Stimulated activated memory B cell treated with anti-CD40 and anti-IgM and Interleukin-4, amounts not matched to agents 10 μg/mL and 1 μg/mL and 100 μg/mL, for 72 hours (primary cell): Measurements from ENCODE around the gene PTPN12.
"Not testable (repeated sequence)": the region's sequence is repeated elsewhere in the genome, so short reads cannot be mapped to it uniquely, and the experiment has no call there.

Source experiments
- ATAC-seq: fragments of 150-1000 bp; cut with Tn5 transposase; 2 replicates; pipeline ENCODE4 v1.10.0; 2021
- H3K27ac Mint-ChIP-seq: one replicate; pipeline ENCODE4 v1.8.0; 2022; ENCODE audit warnings: mild to moderate bottlenecking, mixed read lengths
- H3K27me3 Mint-ChIP-seq: one replicate; pipeline ENCODE4 v1.8.0; 2022; ENCODE audit warnings: mixed read lengths
- H3K36me3 Mint-ChIP-seq: one replicate; pipeline ENCODE4 v1.8.0; 2022; ENCODE audit warnings: mixed read lengths
- H3K4me1 Mint-ChIP-seq: one replicate; pipeline ENCODE4 v1.8.0; 2022; ENCODE audit warnings: mixed read lengths
- H3K4me3 Mint-ChIP-seq: one replicate; pipeline ENCODE4 v1.8.0; 2022; ENCODE audit warnings: mild to moderate bottlenecking, moderate library complexity, mixed read lengths
- H3K9me3 Mint-ChIP-seq: one replicate; pipeline ENCODE4 v1.8.0; 2022; ENCODE audit warnings: mixed read lengths

Gene PTPN12

DNA sequence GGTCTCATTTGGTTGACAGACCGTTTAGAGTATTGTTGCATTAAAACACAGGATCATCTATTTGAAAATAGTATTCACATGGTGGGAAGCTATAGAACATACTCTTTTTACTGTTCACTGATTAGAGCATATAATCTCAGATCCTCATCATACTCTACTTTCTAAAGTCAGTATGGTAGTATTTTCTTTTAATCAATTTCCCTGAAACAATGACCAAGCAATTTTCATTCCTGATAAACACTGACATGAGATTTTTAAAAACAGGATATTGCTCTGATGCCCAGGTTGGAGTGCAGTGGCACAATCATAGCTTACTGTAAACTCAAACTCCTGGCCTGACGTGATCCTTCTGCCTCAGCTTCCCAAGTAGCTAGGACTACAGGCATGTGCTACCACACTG, 63.9 kb downstream of the PTPN12 start:
- no peak for ATAC-seq
- H3K9me3 Mint-ChIP-seq = no peaks in the 10 kb centered on the region
- H3K4me1 Mint-ChIP-seq = no peaks in the 10 kb centered on the region
- H3K4me3 Mint-ChIP-seq = no peak overlapping the region
- H3K27ac Mint-ChIP-seq = no peak overlapping the region
- H3K36me3 Mint-ChIP-seq = peaks cover 19% of the 10 kb centered on the region
- H3K27me3 Mint-ChIP-seq = no peaks in the 10 kb centered on the region

DNA sequence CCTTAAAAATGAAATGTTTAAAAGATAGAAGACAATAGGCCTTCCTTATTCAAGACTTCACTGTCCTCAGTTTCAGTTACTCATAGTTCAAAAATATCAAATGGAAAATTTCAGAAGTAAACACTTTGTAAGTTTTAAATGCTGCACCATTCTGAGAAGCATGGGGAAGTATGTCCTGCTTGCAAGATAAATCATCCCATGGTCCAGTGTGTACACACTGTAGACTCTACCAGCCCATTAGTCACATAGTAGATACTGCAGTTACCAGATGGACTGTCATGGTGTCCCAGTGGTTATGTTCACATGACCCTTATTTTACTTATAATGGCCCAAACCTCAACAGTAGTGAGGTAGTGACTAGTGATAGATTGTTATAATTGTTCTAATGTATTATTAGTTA, 69.5 kb downstream of the PTPN12 start:
- no peak overlapping the region for H3K27ac Mint-ChIP-seq
- H3K4me3 Mint-ChIP-seq = no peak overlapping the region
- H3K36me3 Mint-ChIP-seq = peaks cover 34% of the 10 kb centered on the region
- H3K9me3 Mint-ChIP-seq = no peaks in the 10 kb centered on the region
- H3K4me1 Mint-ChIP-seq = no peaks in the 10 kb centered on the region
- no peaks in the 10 kb centered on the region for H3K27me3 Mint-ChIP-seq
- ATAC-seq = no peak

DNA sequence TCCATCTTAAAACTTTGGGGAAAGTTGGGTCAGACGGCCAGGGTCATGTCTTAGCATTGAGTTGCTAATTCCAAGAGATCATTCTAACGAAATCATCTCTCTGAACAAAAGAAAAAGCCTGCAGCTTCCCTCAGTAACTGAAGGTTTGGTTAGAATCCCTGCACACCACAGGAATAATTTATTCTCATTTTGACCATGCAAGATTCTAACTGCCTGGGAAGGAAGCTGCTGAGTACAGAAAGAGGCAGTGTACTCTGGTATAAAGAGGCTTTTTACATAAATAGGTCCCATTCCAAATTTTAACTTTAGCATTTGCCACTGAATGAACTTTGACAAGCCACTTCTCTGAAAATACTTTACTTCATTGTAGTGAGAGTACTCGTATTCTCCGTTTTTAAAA, 82.2 kb downstream of the PTPN12 start:
- Mint-ChIP-seq H3K27me3 (no peaks in the 10 kb centered on the region), H3K4me1 (no peaks in the 10 kb centered on the region), H3K27ac (no peak overlapping the region), H3K4me3 (no peak overlapping the region), H3K9me3 (no peaks in the 10 kb centered on the region), H3K36me3 (peaks cover 38% of the 10 kb centered on the region)
- ATAC-seq = no peak

DNA sequence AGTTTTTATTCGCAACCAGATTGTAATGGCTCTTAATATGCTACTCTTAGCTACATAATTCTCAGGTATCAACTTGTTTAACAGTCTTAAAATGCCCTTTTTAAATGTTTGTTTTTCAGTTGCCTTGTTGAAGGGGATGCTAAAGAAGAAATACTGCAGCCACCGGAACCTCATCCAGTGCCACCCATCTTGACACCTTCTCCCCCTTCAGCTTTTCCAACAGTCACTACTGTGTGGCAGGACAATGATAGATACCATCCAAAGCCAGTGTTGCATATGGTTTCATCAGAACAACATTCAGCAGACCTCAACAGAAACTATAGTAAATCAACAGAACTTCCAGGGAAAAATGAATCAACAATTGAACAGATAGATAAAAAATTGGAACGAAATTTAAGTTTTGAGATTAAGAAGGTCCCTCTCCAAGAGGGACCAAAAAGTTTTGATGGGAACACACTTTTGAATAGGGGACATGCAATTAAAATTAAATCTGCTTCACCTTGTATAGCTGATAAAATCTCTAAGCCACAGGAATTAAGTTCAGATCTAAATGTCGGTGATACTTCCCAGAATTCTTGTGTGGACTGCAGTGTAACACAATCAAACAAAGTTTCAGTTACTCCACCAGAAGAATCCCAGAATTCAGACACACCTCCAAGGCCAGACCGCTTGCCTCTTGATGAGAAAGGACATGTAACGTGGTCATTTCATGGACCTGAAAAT, 89.7 kb downstream of the PTPN12 start:
- ATAC-seq = no peak
- H3K4me3 Mint-ChIP-seq = no peak overlapping the region
- no peak overlapping the region for H3K27ac Mint-ChIP-seq
- H3K36me3 Mint-ChIP-seq = peaks cover 28% of the 10 kb centered on the region
- no peaks in the 10 kb centered on the region for H3K27me3 Mint-ChIP-seq
- no peaks in the 10 kb centered on the region for H3K9me3 Mint-ChIP-seq
- no peaks in the 10 kb centered on the region for H3K4me1 Mint-ChIP-seq

DNA sequence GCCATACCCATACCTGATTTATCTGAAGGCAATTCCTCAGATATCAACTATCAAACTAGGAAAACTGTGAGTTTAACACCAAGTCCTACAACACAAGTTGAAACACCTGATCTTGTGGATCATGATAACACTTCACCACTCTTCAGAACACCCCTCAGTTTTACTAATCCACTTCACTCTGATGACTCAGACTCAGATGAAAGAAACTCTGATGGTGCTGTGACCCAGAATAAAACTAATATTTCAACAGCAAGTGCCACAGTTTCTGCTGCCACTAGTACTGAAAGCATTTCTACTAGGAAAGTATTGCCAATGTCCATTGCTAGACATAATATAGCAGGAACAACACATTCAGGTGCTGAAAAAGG, 90.2 kb downstream of the PTPN12 start:
- no peaks in the 10 kb centered on the region for H3K9me3 Mint-ChIP-seq
- no peaks in the 10 kb centered on the region for H3K27me3 Mint-ChIP-seq
- H3K4me3 Mint-ChIP-seq = no peak overlapping the region
- no peaks in the 10 kb centered on the region for H3K4me1 Mint-ChIP-seq
- peaks cover 23% of the 10 kb centered on the region for H3K36me3 Mint-ChIP-seq
- H3K27ac Mint-ChIP-seq = no peak overlapping the region
- no peak for ATAC-seq

DNA sequence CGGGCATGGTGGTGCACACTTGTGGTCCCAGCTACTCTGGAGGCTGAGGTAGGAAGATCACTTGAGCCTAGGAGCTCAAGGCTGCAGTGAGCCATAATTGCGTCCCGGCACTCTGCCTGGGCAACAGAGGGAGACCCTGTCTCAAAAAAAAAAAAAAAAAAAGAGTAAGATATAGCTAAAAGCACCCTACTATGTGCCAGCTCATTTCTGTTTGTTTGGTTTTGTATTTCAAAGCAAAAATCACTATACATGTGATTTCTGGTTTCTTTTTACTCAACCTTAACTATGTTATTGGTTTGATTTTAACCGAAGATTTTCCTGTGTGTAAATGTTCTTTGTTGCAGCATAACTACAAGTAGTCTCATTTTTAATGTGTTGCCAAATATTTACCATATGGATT, 92.7 kb downstream of the PTPN12 start:
- Mint-ChIP-seq H3K4me1 (no peaks in the 10 kb centered on the region), H3K36me3 (peaks cover 16% of the 10 kb centered on the region), H3K4me3 (no peak overlapping the region), H3K27ac (no peak overlapping the region), H3K27me3 (no peaks in the 10 kb centered on the region), H3K9me3 (no peaks in the 10 kb centered on the region)
- ATAC-seq = no peak

DNA sequence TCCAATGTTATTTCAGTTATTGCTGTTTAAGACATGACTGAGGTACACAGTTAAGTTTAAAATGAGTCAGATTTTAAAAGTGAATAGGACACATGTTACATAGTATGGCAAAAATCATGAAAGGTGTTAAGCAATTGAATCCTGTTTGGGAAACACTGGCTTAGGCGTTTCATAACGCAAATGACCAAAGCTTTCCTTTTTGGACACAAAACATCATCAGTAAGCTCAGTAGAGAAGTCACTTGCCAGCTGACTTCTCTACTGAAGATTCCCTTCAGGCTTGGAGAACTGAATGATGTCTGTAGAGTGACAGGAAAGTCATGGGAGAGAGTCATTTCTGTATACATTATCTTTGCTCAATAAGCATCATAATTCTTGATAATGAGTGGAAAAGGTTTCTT, 94.7 kb downstream of the PTPN12 start:
- Mint-ChIP-seq H3K27ac (no peak overlapping the region), H3K4me3 (no peak overlapping the region), H3K9me3 (no peaks in the 10 kb centered on the region), H3K4me1 (no peaks in the 10 kb centered on the region), H3K27me3 (no peaks in the 10 kb centered on the region), H3K36me3 (peaks cover 9% of the 10 kb centered on the region)
- ATAC-seq = no peak

DNA sequence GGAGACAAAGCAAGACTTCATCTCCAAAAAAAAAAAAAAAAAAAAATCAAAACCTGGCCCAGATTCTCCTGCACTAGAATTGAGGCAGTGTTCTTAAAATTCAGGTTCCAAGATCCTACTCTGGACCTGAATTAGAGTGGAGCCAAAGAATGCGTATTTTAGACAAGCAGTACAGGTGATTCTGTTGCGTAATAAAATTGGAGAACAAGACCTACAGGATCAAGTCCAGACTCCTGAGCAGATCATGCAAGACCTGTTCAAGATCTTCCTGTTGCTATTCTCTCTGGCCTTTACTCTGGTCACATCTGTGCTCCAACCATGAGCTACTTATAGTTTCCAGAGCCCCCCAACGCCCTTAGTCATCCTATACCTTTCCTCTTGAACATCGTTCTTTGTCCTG, 107.7 kb downstream of the PTPN12 start:
- Mint-ChIP-seq H3K4me3 (no peak overlapping the region), H3K9me3 (no peaks in the 10 kb centered on the region), H3K36me3 (peaks cover 29% of the 10 kb centered on the region), H3K4me1 (no peaks in the 10 kb centered on the region), H3K27ac (no peak overlapping the region), H3K27me3 (no peaks in the 10 kb centered on the region)
- ATAC-seq = no peak

DNA sequence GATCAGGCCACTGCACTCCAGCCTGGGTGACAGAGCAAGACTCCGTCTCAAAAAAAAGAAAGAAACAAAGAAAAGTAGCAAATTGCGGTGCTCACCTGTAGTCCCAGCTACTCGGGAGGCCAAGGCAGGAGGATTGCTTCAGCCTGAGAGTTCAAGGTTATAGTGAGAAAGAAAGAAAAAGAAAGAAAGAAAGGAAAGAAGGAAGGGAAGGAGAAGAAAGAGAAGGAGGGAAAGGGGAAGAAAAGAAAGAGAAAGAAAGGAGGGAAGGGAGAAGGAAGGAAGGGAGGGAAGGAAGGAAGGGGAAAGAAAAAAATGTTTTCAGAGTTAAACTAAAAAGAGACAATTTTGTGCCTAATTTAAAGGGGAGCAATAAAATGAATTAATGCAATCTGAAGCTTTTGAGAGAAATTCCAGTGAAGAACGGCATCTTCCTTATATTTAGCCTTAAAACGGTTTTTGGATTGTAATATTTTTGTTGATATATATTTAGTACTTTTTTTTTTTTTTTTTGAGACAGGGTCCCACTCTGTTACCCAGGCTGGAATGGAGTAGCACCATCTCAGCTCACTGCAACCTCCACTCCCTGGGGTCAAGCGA, 111.7 kb downstream of the PTPN12 start:
- ATAC-seq = no peak

DNA sequence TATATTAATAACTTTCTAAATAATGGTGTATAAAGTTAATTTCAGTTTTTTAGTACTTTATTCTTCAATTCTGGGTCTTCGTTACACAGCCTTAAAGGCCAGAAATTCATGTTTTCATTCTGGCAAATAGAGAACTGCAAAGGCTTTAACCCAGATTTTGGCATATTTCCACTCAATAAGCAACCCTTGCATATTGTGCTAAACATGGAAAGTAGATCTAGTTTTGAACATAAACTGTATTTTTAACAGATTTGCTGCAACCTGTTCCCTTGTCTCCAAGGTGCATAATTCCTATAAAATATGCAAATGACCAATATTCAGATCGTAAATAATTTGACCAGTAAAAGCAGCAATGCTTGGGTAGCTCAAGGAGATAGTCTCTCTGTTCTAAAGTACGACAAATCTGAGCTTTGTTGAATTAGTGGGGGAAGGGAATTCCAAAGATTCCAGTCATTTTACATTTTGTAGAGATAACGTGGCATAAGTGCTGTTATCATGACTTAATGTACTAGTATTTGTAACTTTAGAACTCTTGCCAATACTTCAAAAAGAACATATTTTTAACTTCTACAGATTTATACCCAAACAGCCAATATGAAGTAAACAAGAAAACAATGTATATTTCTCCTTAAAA, 112.7 kb downstream of the PTPN12 start:
- Mint-ChIP-seq H3K27me3 (no peaks in the 10 kb centered on the region), H3K4me1 (no peaks in the 10 kb centered on the region), H3K9me3 (no peaks in the 10 kb centered on the region), H3K4me3 (no peak overlapping the region), H3K27ac (no peak overlapping the region), H3K36me3 (peaks cover 7% of the 10 kb centered on the region)
- no peak for ATAC-seq

More for the DNA sequence above, 111.7 kb downstream of the PTPN12 start:
- Mint-ChIP-seq H3K27me3 (no peaks in the 10 kb centered on the region), H3K4me3 (no peak overlapping the region), H3K4me1 (no peaks in the 10 kb centered on the region), H3K9me3 (no peaks in the 10 kb centered on the region), H3K36me3 (peaks cover 14% of the 10 kb centered on the region), H3K27ac (no peak overlapping the region)

DNA sequence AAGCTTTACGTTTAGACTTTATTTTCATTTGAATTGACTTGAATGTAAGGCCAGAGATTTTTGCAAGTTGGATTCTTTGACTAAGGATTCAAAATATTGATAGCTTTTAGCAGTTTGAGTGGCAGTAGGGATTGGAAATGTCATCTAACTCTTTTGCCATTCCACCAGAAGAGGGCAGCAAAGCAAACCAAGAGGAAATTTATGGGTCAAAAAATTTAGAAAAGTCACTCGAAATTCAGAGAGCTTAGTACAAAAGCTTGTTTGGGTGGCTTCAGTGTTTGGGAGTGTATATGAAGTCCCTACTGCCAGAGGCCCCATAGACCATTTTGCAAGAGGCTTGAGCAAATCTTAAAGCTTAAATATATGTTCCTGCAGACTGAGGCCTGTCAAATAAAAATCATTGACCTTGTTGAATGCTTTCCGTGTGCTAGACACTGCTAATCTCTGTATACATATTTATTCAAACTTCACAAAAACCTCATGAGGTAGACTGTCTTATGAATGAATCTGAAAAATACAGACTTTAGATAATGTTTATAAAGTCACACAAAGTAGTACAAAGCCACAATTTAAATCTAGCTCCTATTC, 114.6 kb downstream of the PTPN12 start:
- Mint-ChIP-seq H3K9me3 (no peaks in the 10 kb centered on the region), H3K4me3 (no peak overlapping the region), H3K27me3 (no peaks in the 10 kb centered on the region), H3K36me3 (peaks cover 10% of the 10 kb centered on the region), H3K4me1 (no peaks in the 10 kb centered on the region), H3K27ac (no peak overlapping the region)
- no peak for ATAC-seq

DNA sequence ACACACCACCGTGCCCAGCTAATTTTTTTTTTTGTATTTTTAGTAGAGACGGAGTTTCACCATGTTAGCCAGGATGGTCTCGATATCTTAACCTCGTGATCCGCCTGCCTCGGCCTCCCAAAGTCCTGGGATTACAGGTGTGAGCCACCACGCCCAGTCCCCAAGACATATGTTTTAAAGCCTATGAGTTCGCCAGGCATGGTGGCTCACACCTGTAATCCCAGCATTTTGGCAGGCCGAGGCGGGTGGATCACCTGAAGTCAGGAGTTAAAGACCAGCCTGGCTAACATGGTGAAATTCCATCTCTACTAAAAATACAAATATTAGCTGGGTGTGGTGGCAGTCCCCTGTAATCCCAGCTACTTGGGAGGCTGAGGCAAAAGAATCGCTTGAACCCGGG, 115.7 kb downstream of the PTPN12 start:
- not testable (repeated sequence) for ATAC-seq, H3K4me1 Mint-ChIP-seq, H3K9me3 Mint-ChIP-seq, H3K4me3 Mint-ChIP-seq, H3K27ac Mint-ChIP-seq, H3K27me3 Mint-ChIP-seq
- peaks cover 10% of the 10 kb centered on the region for H3K36me3 Mint-ChIP-seq

DNA sequence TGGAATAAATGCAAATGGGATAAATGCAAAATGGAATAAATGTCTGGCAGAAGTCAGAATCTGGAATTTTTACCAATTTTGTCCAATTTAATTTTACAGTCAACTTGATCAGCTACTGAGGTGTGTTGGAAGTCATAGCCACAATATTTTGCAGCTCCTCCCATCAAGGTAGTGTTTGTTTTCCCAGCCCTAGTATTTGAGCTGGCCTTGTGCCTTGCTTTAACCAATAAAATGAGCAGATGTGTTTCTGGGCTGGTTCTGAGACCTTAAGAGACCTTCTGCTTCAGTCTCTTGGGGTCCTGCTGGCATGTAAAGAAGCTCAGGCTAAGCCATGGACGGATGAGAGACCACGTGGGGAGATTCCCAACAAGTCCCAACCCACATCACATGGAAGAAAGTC, 116.5 kb downstream of the PTPN12 start:
- Mint-ChIP-seq H3K4me1 (no peaks in the 10 kb centered on the region), H3K27ac (no peak overlapping the region), H3K4me3 (no peak overlapping the region), H3K36me3 (peaks cover 10% of the 10 kb centered on the region), H3K9me3 (no peaks in the 10 kb centered on the region), H3K27me3 (no peaks in the 10 kb centered on the region)
- no peak for ATAC-seq

DNA sequence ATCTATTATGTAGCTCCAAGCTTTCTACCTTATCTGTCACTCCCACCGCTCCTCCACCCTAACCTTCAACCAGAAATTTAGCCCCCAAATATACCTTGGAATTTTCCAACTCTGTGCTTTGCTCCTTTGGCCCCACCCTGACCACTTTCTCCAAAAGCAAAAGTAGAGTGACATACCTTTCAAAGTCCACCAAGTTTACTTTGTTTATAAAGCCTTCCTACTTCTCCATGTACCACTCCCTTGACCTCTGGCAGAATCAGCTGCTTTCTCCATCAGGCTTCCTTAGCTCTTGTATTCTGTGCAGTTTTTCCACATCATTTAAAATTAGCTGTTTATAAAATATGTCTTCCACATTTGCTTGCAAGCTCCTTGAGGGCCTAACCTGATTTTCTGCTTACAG, 118.3 kb downstream of the PTPN12 start:
- H3K36me3 Mint-ChIP-seq = peaks cover 10% of the 10 kb centered on the region

DNA sequence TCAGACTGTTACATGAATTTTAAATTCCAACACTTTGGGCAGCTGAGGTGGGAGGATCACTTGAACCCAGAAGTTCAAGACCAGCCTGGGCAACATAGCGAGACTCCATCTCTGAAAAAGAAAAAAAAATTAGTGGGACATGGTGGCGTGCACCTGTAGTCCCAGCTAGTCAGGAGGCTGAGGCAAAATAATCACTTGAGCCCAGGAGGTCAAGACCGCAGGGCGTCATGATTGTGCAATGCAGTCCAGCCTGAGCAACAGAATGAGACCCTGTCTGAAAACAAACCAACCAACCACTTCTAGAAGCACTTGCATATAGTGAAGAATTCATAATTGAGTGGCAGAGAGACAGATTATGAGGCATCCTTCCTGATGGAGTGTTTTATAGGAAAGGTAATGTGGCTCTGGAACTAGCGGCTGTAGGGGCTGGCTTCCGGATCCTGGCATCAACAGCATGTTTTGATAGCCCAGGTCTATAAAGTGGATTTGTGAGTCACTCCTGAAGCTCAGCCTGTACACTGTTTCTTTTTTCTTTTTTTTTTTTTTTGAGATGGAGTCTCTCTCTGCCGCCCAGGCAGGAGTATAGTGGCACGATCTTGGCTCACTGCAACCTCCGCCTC, 118.9 kb downstream of the PTPN12 start:
- no peaks in the 10 kb centered on the region for H3K27me3 Mint-ChIP-seq
- no peak overlapping the region for H3K27ac Mint-ChIP-seq
- H3K9me3 Mint-ChIP-seq = no peaks in the 10 kb centered on the region
- ATAC-seq = no peak
- peaks cover 10% of the 10 kb centered on the region for H3K36me3 Mint-ChIP-seq
- no peaks in the 10 kb centered on the region for H3K4me1 Mint-ChIP-seq
- H3K4me3 Mint-ChIP-seq = no peak overlapping the region

More for the DNA sequence above, 118.3 kb downstream of the PTPN12 start:
- H3K4me1 Mint-ChIP-seq = no peaks in the 10 kb centered on the region
- ATAC-seq = no peak
- no peak overlapping the region for H3K27ac Mint-ChIP-seq
- no peak overlapping the region for H3K4me3 Mint-ChIP-seq
- no peaks in the 10 kb centered on the region for H3K27me3 Mint-ChIP-seq
- no peaks in the 10 kb centered on the region for H3K9me3 Mint-ChIP-seq
